Stimulated activated CD8-positive, alpha-beta memory T cell treated with anti-CD3 and anti-CD28 coated beads, Interleukin-7, amount 100 ng/mL, for 1 hour (primary cell): Measurements from ENCODE around the gene SSR3.

ENCODE experiments used
- DNase-seq, 2 donors: peaks; one replicate each; pipeline ENCODE4 v3.0.0-alpha.2; 2020; ENCODE audit warnings: low read depth in 2 of 2

Gene SSR3

GRCh38 chr3:156491192-156491591 is 63.7 kb downstream of the SSR3 start:
- DNase-seq, result no peak
